ENCODE data around the gene FMN2. TPM values are rescaled to one million over a fixed set of nuclear protein-coding genes. Genes with fewer than 3 reads are reported as not detected.

The FMN2 gene
- total RNA-seq, 2 donors from 2014 or later, result 0.26 to 0.33 TPM

- DNase-seq (no peak), ATAC-seq (no peak)
- no peaks in the 10 kb centered on the region for H3K36me3 ChIP-seq (replicated peaks in 1 of 2; ENCODE audit: insufficient read depth in 1 of 2, low read depth in 2 of 2)
- H3K27me3 ChIP-seq, result no peaks in the 10 kb centered on the region
- 61 to 64% methylated on average over 3 of the region's 3 CpGs for WGBS, 2 donors
- H3K9me3 ChIP-seq, result no peaks in the 10 kb centered on the region
- intact Hi-C loops (cut with DNase I), result no loop called here
- no peak for TF ChIP-seq POLR2A (IDR thresholded peaks at IDR 0.05)
- TF ChIP-seq CTCF (IDR thresholded peaks at IDR 0.05), result no peak
- no peaks in the 10 kb centered on the region for H3K4me1 ChIP-seq
- H3K27ac ChIP-seq, result no peak overlapping the region
- no peak overlapping the region for H3K4me3 ChIP-seq
These were observed 370.6 kb downstream of the FMN2 start for GRCh38 chr1:240462277-240462676.

- no peak for DNase-seq
- H3K4me1 ChIP-seq, result no peaks in the 10 kb centered on the region
- no peak overlapping the region for H3K4me3 ChIP-seq
- no peaks in the 10 kb centered on the region for H3K36me3 ChIP-seq (replicated peaks in 1 of 2; ENCODE audit: insufficient read depth in 1 of 2, low read depth in 2 of 2)
- TF ChIP-seq POLR2A (IDR thresholded peaks at IDR 0.05) (no peak), CTCF (IDR thresholded peaks at IDR 0.05) (no peak)
- H3K9me3 ChIP-seq, result no peaks in the 10 kb centered on the region
- intact Hi-C loops (cut with DNase I), result no loop called here
- H3K27ac ChIP-seq, result no peak overlapping the region
- H3K27me3 ChIP-seq, result no peaks in the 10 kb centered on the region
- 55 to 63% methylated on average over 7 of the region's 7 CpGs for WGBS, 2 donors
- no peak for ATAC-seq
These were observed 371.2 kb downstream of the FMN2 start for GRCh38 chr1:240462766-240463395.

GRCh38 chr1:240464099-240464498 is 372.4 kb downstream of the FMN2 start:
- no peak for ATAC-seq
- TF ChIP-seq POLR2A (IDR thresholded peaks at IDR 0.05) (no peak), CTCF (IDR thresholded peaks at IDR 0.05) (no peak)
- H3K27me3 ChIP-seq, result no peaks in the 10 kb centered on the region
- no peaks in the 10 kb centered on the region for H3K9me3 ChIP-seq
- H3K36me3 ChIP-seq (replicated peaks in 1 of 2; ENCODE audit: insufficient read depth in 1 of 2, low read depth in 2 of 2), result no peaks in the 10 kb centered on the region
- H3K4me3 ChIP-seq, result no peak overlapping the region
- no peaks in the 10 kb centered on the region for H3K4me1 ChIP-seq
- intact Hi-C loops (cut with DNase I), result no loop called here
- DNase-seq, result no peak
- no peak overlapping the region for H3K27ac ChIP-seq
- WGBS, 2 donors, result 57 to 64% methylated on average over 2 of the region's 2 CpGs

- no peak for TF ChIP-seq POLR2A (IDR thresholded peaks at IDR 0.05)
- TF ChIP-seq CTCF (IDR thresholded peaks at IDR 0.05), result no peak
- Histone ChIP-seq H3K36me3 (replicated peaks in 1 of 2; ENCODE audit: insufficient read depth in 1 of 2, low read depth in 2 of 2) (no peaks in the 10 kb centered on the region), H3K4me3 (no peak overlapping the region), H3K27ac (no peak overlapping the region), H3K9me3 (no peaks in the 10 kb centered on the region), H3K4me1 (no peaks in the 10 kb centered on the region), H3K27me3 (no peaks in the 10 kb centered on the region)
- WGBS, 2 donors, result 18 to 25% methylated on average over 6 of the region's 6 CpGs
- no peak for ATAC-seq
- intact Hi-C loops (cut with DNase I), result no loop called here
- DNase-seq, result no peak
These were observed 373.9 kb downstream of the FMN2 start for GRCh38 chr1:240465531-240465940.

- no peaks in the 10 kb centered on the region for H3K27me3 ChIP-seq
- no peak for TF ChIP-seq POLR2A (IDR thresholded peaks at IDR 0.05)
- TF ChIP-seq CTCF (IDR thresholded peaks at IDR 0.05), result no peak
- 61 to 67% methylated on average over 4 of the region's 4 CpGs for WGBS, 2 donors
These were observed 374.8 kb downstream of the FMN2 start for GRCh38 chr1:240466509-240466908.

More at GRCh38 chr1:240466509-240466908, 374.8 kb downstream of the FMN2 start:
- no peak overlapping the region for H3K4me3 ChIP-seq
- no peak for ATAC-seq
- intact Hi-C loops (cut with DNase I), result no loop called here
- no peaks in the 10 kb centered on the region for H3K36me3 ChIP-seq (replicated peaks in 1 of 2; ENCODE audit: insufficient read depth in 1 of 2, low read depth in 2 of 2)
- H3K4me1 ChIP-seq, result no peaks in the 10 kb centered on the region
- H3K27ac ChIP-seq, result no peak overlapping the region
- no peaks in the 10 kb centered on the region for H3K9me3 ChIP-seq
- no peak for DNase-seq

Data from body of pancreas (tissue), 4 donors.